NCI-H128 (cell line): Measurements from ENCODE around the gene LHPP.

Experiments used
- DNase-seq: peaks from one replicate; lab custom pipeline; 2025; ENCODE audit not compliant: unreplicated experiment; lab: John Stamatoyannopoulos, UW

The LHPP gene

DNA sequence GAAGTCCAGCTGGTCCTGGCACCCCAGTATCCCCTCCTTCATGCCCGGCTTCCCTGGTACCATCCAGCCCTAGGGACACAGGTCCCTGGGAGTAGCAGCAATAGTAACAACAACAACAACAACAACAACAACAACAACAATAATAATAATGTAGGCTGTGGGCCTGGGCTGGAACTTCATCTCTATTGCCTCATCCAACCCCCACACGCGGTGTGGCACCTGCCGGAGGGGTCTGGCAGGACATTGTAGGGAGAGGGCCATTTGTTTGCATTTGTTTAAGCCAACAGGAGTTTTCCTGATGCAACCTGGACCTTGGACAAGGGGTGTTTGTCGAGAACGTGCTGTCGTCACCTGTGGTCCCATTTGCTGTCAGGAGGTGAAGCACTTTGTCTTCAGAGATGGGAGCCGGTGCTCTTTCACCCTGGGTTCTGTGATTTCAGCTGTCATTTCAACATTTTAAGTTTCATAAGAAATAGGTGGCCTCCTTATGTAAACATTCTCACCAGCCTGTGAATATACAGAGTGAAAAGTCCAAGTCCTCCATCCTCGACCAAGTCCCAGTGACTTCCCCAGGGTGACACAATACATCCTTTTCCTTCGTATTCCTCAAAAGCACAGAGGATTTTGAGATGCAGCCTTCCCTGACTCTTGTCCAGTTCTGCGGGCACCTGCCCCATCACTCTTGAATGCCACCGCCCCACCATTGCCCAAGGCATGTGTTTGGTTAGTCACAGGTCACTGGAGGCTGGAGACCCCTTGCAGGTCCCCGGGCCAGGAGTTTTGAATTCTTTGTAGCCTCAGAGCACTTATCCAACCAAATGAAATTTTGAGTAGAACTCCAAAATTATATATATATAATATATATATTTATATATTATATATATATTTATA lies 9.2 kb downstream of the LHPP start:
- no peak for DNase-seq

DNA sequence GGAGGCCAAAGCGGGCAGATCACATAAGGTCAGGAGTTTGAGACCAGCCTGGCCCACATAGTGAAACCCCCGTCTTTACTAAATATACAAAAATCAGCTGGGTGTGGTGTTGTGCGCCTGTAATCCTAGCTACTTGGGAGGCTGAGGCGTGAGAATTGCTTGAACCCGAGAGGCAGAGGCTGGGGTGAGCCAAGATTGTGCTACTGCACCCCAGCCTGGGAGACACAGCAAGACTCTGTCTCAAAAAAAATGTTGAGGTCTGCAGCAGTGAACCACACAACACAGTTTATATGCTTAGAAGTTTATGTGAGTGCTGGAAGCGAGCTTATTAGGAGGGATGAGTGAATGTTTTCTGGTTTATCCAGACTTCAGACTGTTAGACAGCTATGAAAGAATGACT lies 10.4 kb downstream of the LHPP start:
- no peak for DNase-seq

DNA sequence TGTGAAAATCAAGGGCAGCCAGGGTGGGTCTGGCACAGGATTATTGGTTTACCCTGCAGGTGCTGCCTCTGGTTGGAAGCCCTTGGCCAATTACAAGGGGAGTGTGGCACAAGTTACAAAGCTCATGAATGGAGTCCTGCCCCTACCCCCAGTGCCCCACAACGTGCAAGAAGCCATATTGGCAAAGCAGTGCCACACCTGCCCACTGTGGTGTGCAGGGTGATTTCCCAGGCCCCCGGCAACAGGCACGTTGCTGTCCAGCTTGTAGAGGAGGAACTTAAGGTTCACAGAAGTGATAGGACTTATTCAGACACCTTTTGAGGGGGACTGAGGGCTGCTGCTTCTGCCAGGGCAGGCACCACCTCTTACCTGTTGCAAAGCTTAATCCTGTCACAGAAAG lies 11.4 kb downstream of the LHPP start:
- no peak for DNase-seq

DNA sequence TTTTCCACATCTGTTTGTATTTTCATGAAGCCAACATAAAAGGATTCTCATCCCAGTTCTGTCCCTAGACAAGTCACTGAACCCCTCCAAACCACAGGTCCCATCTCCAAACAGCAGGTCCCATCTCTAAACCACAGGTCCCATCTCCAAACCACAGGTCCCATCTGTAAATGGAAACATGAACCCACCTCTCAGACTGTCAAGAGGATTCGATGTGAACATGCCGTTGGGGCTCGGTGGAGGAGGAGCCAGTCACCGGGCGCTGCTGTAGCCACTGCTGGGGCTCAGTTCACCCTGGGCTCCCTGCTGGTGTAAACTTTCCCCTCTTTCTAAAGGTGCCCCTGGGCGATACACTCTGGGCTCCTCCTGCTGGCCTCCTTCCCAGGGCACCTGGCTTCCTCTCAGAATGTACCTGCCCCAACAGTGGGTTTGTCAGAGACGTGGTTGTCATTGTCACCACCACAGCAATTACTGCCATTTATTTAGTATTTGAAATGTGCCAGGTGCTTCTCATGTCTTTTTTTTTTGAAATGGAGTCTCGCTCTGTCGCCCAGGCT lies 13.0 kb downstream of the LHPP start:
- no peak for DNase-seq

DNA sequence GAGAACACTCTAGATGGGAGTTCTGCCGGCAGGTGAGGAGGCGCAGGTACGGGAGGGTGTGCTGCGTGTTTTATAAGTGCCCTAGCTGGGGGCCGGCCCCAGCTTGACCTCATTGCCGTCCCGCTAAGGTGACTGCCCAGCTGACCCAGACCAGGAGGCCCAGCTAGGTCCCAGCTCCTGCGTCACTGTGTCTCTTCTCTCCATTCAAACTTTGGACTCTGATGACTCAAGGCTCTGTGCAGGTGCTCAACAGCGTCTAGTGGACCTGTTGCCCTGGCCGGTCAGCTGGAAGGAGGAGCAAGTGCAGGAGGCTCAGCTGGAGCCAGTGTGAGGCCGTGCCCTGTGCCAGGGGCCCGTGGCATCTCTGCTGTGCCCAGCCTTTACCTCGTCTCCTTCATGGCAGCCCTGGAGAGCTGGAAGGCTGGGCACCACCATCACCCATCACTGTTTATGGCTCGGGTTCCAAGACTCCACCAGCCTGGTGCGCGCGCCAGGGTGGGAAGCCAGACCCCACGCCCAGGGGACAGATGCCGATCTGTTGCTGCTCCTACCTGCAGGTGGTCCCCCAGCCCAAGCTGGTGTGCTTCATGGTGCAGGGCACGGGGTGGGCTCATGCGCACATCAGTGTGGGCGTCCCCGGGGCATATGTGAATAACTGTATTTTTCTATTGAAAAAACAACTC lies 14.6 kb downstream of the LHPP start:
- no peak for DNase-seq

DNA sequence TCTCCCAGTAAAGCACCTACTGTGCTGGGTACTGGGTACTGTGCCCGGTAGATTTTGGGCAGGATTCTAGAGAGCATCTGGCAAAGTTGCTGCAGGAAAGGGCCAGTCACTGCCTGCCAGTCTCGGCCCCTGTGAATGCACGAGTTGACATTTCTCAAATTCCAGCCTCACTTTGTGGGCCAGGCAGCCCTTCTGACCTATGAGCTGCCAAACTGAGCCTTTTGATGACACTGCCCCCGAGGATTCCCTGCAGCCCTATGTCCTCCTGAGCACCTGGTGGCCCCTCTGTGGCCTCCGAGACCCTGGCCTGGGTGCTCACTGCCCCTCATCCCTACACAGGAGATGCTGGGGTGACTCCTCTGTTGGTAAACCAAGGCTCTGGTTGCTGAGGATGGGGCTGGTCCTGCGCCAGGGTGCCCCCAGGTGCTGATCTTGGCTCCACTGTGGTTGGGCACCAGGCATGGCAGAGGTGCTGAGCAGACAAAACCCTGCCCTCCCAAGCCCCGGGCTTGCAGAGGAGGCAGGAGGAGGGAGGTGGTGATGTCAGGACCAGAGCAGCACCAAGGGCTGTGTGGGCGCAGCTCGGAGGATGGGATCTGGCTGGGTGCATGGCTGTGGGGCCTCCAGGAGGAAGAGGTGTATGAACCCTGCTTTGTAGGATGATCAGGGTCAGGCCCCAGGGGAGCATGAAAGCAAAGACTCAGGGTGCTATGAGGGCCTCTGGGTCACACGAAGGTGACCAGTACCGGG lies 16.2 kb downstream of the LHPP start:
- no peak for DNase-seq

DNA sequence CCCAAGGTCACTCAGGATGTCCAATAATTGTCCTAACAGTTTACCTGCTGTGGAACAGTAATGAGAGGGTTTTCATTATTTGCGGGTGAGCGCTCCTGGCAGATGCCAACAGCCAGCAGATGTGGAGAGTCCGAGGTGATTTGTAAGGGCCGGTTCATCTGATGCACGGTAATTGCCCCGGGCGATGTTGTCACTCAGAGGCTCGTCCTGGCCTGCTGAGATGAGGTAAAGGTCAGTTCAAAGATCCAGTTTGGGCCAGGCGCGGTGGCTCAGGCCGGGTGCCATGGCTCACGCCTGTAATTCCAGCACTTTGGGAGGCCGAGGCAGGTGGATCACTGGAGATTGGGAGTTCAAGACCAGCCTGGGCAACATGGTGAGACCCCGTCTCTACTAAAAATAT lies 16.9 kb downstream of the LHPP start:
- DNase-seq: no peak

DNA sequence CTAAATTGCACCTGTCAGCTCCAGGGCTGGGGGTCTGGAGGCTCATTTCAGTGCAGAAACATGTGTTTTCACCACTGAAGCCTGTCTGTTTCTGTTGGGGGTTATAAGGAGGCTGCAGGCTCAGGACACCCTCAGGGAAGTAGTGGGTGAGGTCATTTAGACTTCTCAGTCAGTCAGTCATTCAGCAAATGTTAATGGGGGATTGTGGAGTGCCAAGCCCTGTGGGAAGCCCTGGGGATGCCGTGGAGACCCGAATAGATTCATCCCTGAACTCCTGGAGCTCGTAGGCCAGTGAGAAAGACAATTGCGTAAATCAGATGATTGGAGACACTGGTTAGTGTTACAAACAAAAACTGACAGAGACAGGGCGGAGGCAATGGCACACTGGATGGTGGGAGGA lies 19.2 kb downstream of the LHPP start:
- no peak for DNase-seq

DNA sequence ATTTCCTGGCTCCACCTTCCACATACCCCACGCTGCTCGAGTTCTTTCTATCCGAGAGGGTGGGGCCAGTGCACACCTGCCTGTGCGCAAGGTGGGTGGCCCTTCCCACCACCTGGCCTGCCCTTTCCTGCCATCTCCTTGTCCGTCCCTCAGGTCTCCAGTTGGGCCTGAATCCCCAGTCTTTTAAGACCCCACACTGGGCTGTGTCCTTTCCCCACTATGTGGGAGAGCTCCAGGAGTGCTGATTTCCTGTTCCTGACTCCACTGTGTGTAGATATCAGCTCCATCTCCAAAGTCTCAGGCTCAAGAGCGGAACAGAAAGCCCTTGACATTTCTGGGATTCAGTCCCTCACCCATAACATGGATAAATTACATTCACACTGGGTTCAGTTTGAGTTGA lies 20.1 kb downstream of the LHPP start:
- DNase-seq: no peak

DNA sequence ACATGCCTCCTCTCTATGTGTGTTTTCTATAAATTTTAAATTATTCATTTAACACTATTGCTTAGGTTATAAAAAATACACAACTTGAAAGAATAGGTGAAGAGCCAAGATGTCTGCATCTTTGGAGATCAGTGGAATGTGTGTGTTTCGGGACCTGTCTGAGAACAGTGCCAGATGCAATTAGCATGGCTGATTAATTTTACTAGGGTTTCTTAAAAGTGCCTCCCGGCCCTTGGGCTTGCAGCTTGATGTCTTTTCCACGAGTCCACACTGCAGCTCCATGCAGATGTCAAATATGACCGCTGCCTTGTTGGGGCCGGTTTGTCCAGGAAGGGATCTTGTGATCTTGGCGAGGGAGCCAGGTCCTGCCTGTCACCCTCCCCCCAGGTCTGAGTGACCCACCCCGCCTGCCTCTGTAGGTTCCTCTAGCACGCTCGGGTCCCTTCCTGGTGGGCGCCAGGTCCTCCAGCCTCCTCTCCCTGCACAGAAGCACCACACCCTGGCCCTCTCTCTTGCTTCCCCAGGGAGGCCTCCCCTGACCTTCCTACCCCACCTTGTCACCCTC lies 20.7 kb downstream of the LHPP start:
- no peak for DNase-seq

DNA sequence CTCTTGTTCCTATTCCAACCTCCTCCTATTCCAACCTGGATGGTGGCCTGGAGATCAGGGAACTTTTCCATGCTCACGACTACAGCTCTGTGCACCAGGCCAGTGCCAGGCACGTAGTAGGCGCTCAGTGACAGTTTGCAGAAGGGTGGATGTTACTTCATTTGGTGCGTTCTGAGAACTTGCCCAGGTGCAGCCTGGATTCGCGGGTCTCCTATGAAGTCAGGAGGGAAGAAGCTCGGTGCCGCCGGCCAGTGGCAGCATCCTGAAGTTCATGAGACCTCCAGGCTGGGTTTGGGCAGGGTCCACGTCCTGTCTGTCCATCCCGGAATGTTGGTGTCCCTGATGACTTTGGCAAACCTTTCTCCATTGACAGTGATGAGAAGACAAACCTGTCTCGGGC lies 21.3 kb downstream of the LHPP start:
- DNase-seq: no peak

DNA sequence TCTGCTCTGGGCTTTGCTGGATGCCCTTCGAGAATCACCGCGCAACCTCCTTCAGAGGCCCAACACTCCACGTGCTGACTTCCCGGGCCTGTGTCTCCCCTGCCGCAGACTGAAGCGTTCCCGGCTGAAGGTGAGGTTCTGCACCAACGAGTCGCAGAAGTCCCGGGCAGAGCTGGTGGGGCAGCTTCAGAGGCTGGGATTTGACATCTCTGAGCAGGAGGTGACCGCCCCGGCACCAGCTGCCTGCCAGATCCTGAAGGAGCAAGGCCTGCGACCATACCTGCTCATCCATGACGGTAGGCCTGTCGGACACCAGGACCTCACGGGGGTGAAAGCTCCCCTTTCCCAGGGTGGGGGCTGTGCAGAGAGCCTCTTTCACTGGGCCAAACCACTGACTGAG lies 22.4 kb downstream of the LHPP start:
- no peak for DNase-seq

DNA sequence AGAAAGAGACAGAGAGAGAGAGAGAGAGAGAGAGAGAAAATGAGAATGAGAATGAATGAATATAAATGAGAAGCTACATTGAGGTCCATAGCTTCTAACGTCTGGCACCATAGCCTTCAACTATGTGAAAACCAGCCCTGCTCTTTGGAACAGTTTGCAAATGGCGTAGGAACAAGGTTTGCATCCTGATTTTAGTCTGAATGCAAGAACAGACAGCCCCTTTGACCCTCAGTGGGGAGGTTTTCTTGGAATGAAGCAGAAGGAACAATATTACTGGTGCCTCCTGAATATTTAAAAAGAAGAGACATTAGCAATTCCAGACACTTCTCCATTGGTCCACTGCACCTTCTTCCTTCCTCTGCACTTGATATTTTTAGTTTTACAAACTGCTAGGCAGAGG lies 23.0 kb downstream of the LHPP start:
- no peak for DNase-seq

DNA sequence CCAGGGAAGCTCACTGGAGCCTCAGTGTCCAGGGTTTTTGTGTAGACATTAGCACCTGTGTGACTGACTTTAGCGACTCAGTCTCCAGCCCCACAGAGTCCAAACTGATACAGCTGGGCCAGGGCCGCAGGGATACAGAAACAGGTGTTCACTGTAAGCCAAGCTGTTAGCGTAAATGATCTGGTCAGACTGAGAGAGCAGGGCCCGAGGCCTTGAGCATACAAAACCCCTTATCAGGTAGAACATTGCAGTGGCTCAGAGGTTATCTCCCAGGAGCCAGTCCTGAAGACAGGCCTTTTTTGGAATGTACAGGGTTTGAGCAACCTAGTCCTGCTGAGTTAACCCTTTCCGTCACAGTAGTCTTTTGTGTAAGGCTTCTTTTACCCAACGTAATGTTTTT lies 25.0 kb downstream of the LHPP start:
- no peak for DNase-seq

DNA sequence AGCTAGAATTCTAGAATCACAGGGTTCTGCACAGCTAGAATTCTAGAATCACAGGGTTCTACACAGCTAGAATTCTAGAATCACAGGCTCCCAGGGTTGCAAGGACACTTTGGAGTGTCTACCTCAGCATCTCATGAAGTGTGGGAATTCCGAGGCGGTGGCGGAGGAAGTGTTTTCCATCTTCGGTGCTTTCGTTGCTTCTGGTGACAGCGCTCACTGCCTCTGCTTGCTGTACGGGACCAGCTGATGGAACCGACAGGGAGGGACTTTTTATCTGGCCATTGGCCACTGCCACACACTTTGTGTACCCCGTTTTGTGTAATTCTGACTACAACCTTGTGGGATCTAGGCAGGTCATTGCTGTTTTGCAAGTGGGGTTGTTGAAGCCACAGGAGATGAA lies 29.5 kb downstream of the LHPP start:
- no peak for DNase-seq

DNA sequence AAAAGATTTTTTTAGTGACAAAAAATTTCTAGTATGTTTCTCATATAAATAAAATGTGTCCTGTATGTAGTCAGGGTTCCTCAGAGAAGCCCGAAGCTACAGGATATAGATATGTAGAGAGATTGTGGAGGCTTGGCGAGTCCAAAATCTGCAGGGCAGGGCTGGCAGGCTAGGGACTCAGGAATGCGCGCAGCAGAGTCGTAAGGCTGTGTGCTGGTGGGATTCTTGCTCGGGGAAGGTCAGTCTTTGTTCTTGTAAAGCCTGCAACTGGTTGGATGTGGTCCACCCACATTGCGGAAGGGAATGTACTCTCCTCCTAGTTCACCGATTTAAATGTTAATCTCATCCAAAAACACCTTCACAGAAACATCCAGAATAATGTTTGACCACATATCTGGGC lies 30.6 kb downstream of the LHPP start:
- DNase-seq: no peak

DNA sequence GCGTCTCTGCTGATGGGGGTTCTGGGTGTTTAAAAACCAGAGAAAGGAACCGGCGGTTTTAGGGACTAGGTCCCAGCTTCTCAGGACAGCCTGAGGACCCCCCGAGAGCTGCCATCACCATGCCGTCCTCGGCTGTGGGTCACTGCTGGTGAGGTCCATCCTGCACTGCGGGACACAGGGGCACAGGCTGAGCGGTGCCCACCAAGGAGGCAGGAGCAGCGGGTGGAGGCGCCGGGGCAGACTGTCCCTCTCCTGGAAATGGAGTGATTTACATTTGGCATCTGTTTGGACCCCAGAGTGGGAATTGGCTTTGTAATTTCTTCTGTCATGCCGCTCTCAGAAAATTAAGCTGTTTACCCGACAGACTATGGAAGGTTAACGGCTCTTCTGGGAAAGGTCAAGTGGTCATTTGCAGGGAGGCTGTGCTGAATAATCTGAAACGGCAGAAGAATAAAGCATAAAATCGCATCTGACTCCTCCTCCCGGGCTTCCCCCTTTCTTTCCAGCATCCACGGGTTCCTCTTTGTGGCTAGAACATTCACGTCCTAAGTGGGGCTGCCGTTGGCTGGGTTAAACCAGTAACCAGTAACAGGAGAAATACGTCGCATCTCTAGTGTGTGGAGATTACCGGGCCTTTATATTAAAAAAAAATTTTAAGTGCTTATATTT lies 31.7 kb downstream of the LHPP start:
- DNase-seq: no peak

DNA sequence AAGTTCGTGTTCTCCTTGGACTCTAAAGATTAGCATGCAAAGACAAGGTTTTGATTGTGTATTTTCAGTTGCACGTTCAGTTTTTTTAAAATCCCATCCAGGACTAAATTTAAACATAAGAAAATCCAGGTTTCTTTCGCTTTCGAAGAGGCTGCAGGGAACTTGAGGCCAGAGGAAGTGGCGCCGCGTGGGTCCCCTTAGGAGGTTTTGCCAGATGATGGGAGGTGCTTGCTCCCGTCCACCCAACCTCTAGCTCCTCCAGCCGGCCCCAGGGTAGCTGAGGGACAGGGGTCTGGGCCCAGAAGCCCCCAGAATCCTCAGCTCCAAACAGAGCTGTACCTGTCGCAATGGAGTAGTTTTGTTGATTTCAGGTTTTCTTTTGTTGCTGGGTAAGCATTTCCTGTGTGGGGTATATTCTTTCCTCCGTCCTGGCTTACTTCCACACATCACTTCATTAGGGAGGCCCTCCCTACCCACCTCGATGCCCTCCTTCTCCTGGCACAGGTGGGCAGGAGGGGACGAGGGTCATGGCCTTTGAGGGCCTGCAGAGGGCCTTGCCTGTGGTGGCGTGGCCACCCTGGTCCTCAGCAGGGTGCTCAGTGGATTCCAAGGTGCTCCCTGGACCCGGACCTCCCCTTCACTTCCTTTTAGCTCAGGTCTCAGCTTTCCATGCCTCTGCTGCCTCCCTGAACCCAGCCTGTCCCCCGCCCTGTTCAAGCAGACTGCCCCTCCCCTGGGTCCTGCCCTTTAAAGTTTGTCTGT lies 32.6 kb downstream of the LHPP start:
- DNase-seq: no peak

DNA sequence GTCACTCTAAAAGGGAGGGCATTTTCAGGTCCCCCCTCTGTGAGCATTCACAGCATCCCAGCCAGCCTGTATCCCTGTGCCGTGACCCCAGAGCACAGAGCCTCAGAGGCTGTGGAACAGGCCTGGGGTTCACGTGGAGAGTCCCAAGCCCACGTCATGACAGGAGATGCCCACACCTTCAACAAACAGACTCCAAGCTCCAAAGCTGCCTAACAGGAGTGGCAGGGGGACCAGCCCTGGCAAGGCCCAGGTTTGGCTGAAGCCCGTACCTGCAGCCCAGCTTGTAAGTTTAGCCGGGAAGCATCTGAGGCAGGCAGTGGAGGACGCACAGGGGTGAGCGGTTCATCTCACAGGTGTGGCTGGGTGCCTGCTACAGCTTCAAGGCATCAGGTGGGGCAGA lies 33.5 kb downstream of the LHPP start:
- no peak for DNase-seq

DNA sequence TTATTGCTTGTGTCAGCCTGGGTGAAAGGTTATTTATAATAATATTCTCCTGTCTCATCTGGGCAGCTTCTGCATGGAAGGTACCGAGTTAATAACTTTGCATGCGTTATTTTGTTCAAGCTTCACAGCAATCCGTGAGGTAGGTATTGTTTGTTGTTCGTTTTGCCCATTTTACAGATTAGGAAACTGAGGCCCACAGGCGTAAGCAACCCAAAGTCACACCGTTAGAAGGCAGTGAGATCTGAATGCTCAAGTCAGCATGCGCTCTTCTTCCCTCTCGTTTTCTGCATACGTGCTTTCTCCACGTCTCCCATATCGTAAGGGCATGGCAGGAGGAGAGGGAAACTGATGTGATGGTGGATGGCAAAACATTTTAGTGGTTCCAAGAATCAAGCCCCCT lies 34.1 kb downstream of the LHPP start:
- DNase-seq: no peak
